Measurements from ENCODE around the gene SMU1.

Gene SMU1

DNA sequence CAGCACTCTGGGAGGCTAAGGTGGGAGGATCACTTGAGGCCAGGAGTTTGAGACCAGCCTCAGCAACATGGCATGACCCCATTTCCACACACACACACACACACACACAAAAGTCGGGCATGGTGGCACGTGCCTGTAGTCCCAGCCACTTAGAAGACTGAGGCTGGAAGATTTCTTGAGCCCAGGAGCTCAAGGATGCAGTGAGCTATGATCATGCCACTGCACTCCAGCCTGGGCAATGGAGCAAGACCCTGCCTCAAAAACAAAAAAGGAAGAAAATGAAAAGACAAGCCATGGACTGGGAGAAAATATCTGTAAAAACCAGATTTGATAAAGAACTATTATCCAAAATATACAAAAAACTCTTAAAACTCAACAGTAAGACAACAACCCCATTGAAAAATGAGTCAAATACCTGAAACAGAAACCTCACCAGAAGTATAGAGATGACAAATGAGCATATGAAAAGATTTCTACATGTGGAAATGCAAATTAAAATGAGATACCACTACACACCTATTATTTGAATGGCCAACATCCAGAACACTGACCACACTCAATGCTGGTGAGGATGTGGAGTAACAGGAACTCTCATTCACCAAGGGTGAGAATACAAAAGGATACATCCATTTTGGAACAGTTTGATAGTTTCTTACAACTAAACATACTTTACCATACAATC lies 26.7 kb downstream of the SMU1 start:
- Histone ChIP-seq H3K36me3 (replicated peaks; ENCODE audit: low read depth, low read length) (peaks cover 62% of the 10 kb centered on the region), H3K9me3 (ENCODE audit: insufficient read depth, low read length) (0 out of 2 replicates have a peak, but pooled peaks cover 3% of the 10 kb centered on the region), H3K27ac (ENCODE audit: low read length) (peak overlapping the region; percentile 34; the same call in 1 of the 2 replicates), H3K27me3 (ENCODE audit: low read depth, low read length) (no peaks in the 10 kb centered on the region), H3K4me2 (ENCODE audit: low read length) (peak overlapping the region; percentile 37; the same call in 1 of the 2 replicates), H3K4me3 (ENCODE audit: low read length) (no peak overlapping the region), H3K4me1 (ENCODE audit: low read length) (peaks cover 23% of the 10 kb centered on the region), H4K20me1 (ENCODE audit: insufficient read depth, low read length) (no peaks in the 10 kb centered on the region), H3K9ac (ENCODE audit: low read length) (no peak overlapping the region), H3K79me2 (ENCODE audit: low read length) (peaks cover 6% of the 10 kb centered on the region), H2AFZ (ENCODE audit: low read depth, low read length) (no peak overlapping the region)
- no peak for TF ChIP-seq CTCF (IDR thresholded peaks at IDR 0.05; ENCODE audit: low read depth, low read length)
- TF ChIP-seq EZH2phosphoT487 (IDR thresholded peaks at IDR 0.05; ENCODE audit: low read depth): no peak

- H3K79me2 ChIP-seq (ENCODE audit: low read length): peaks cover 6% of the 10 kb centered on the region
- 0 out of 2 replicates have a peak, but pooled peaks cover 3% of the 10 kb centered on the region for H3K9me3 ChIP-seq (ENCODE audit: insufficient read depth, low read length)
- H2AFZ ChIP-seq (ENCODE audit: low read depth, low read length): no peak overlapping the region
- no peak overlapping the region for H3K4me3 ChIP-seq (ENCODE audit: low read length)
- no peak overlapping the region for H3K9ac ChIP-seq (ENCODE audit: low read length)
- no peak overlapping the region for H3K27ac ChIP-seq (ENCODE audit: low read length)
- no peak for TF ChIP-seq EZH2phosphoT487 (IDR thresholded peaks at IDR 0.05; ENCODE audit: low read depth)
- TF ChIP-seq CTCF (IDR thresholded peaks at IDR 0.05; ENCODE audit: low read depth, low read length): no peak
- H3K4me2 ChIP-seq (ENCODE audit: low read length): no peak overlapping the region
- H3K4me1 ChIP-seq (ENCODE audit: low read length): peaks cover 37% of the 10 kb centered on the region
- H3K27me3 ChIP-seq (ENCODE audit: low read depth, low read length): no peaks in the 10 kb centered on the region
- no peaks in the 10 kb centered on the region for H4K20me1 ChIP-seq (ENCODE audit: insufficient read depth, low read length)
- H3K36me3 ChIP-seq (replicated peaks; ENCODE audit: low read depth, low read length): peaks cover 48% of the 10 kb centered on the region
Measured at GRCh38 chr9:33048054-33048465, 28.4 kb downstream of the SMU1 start.

GRCh38 chr9:33046061-33046460 lies 30.4 kb downstream of the SMU1 start:
- peaks cover 6% of the 10 kb centered on the region for H3K79me2 ChIP-seq (ENCODE audit: low read length)
- no peak overlapping the region for H3K9ac ChIP-seq (ENCODE audit: low read length)
- H3K4me1 ChIP-seq (ENCODE audit: low read length): peaks cover 31% of the 10 kb centered on the region
- H3K4me2 ChIP-seq (ENCODE audit: low read length): no peak overlapping the region
- TF ChIP-seq EZH2phosphoT487 (IDR thresholded peaks at IDR 0.05; ENCODE audit: low read depth): no peak
- TF ChIP-seq CTCF (IDR thresholded peaks at IDR 0.05; ENCODE audit: low read depth, low read length): no peak
- no peak overlapping the region for H3K27ac ChIP-seq (ENCODE audit: low read length)
- no peaks in the 10 kb centered on the region for H4K20me1 ChIP-seq (ENCODE audit: insufficient read depth, low read length)
- no peak overlapping the region for H2AFZ ChIP-seq (ENCODE audit: low read depth, low read length)
- H3K9me3 ChIP-seq (ENCODE audit: insufficient read depth, low read length): 0 out of 2 replicates have a peak, but pooled peaks cover 3% of the 10 kb centered on the region
- H3K4me3 ChIP-seq (ENCODE audit: low read length): no peak overlapping the region
- no peaks in the 10 kb centered on the region for H3K27me3 ChIP-seq (ENCODE audit: low read depth, low read length)
- H3K36me3 ChIP-seq (replicated peaks; ENCODE audit: low read depth, low read length): peaks cover 32% of the 10 kb centered on the region

DNA sequence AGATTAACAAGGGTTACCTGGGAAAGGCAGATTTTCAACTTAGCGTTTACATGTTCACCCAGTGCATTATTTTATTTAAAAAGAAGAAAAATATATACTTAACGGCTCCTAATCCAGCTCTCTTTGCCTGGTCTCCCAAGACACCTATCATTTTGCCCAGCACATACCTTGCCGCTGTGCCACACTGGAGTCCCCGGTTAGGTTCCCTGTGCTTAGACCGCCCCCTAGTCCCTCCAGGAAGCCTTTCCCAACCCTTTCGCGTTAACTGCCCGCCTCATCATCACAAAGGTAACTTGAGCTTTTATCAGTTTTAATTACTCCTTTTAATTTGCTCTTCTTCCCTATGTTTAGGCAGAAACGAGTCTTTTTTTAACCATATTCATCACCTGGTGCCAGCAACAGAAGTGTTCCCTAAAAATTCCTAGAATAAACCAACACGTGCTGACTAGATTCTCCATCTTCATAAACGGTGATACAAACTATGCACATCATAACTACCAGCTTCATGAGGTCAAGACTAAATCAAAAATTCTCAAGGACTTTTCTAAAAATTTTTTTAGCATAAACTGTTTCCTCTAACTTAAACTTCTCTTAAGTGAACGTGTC lies 31.7 kb downstream of the SMU1 start:
- H3K9me3 ChIP-seq (ENCODE audit: insufficient read depth, low read length): no peaks in the 10 kb centered on the region
- peak overlapping the region; percentile 81 for H3K4me2 ChIP-seq (ENCODE audit: low read length)
- peaks cover 3% of the 10 kb centered on the region; the same call in 1 of the 2 replicates for H3K79me2 ChIP-seq (ENCODE audit: low read length)
- peak overlapping the region; percentile 55 for H3K9ac ChIP-seq (ENCODE audit: low read length)
- H3K27ac ChIP-seq (ENCODE audit: low read length): peak overlapping the region; percentile 60
- peak; percentile 30 for TF ChIP-seq CTCF (IDR thresholded peaks at IDR 0.05; ENCODE audit: low read depth, low read length)
- no peak for TF ChIP-seq EZH2phosphoT487 (IDR thresholded peaks at IDR 0.05; ENCODE audit: low read depth)
- H3K4me1 ChIP-seq (ENCODE audit: low read length): peaks cover 20% of the 10 kb centered on the region
- H3K4me3 ChIP-seq (ENCODE audit: low read length): peak overlapping the region; percentile 77
- peaks cover 33% of the 10 kb centered on the region for H3K36me3 ChIP-seq (replicated peaks; ENCODE audit: low read depth, low read length)
- no peaks in the 10 kb centered on the region for H4K20me1 ChIP-seq (ENCODE audit: insufficient read depth, low read length)
- no peaks in the 10 kb centered on the region for H3K27me3 ChIP-seq (ENCODE audit: low read depth, low read length)
- peak overlapping the region; percentile 54 for H2AFZ ChIP-seq (ENCODE audit: low read depth, low read length)
